Caco-2 (cell line): ENCODE data around the gene FAM9C. TPM values are rescaled to one million over a fixed set of nuclear protein-coding genes. Genes with fewer than 3 reads are reported as not detected.
A peak's percentile ranks its signal among the peaks of the same experiment; 100 is the strongest.

Experiments used
- BruUV-seq: library from RNA; stranded (reverse); fragments of 400-500 nt; replicated peaks from 2 replicates; lab custom pipeline; 2021; lab: Mats Ljungman, UMichigan
- CTCF ChIA-PET: fragments of 300-600 bp; sonication (Branson Sonifier 250); formaldehyde crosslinking; loops from one replicate; lab custom pipeline; 2022; ENCODE audit warnings: antibody characterized with exemption; lab: Charles Lee
- POLR2A ChIA-PET: fragments of 300-600 bp; sonication (Branson Sonifier 250); formaldehyde crosslinking; loops from one replicate; lab custom pipeline; 2022; ENCODE audit warnings: antibody characterized with exemption; lab: Charles Lee
- DNase-seq, 2 experiments: peaks; one replicate each; pipeline versions ENCODE4 v3.0.0 to v3.0.0-alpha.2; 2020 to 2022
- H3K27me3 ChIP-seq: replicated peaks from 2 replicates; pipeline ENCODE4 v1.6.0; 2011; ENCODE audit warnings: low read length; ENCODE audit not compliant: control insufficient read depth, insufficient read depth
- H3K36me3 ChIP-seq: 2 replicates; pipeline ENCODE4 v1.5.1; 2011; ENCODE audit warnings: low read length; ENCODE audit not compliant: control insufficient read depth, insufficient read depth
- H3K4me1 ChIP-seq: fragments of 250-450 bp; sonication (Bioruptor Pico); 2 replicates; pipeline ENCODE4 v1.5.1; 2020; ENCODE audit warnings: mild to moderate bottlenecking
- H3K4me3 ChIP-seq: 2 replicates; pipeline ENCODE4 v1.5.1; 2011; ENCODE audit warnings: low read depth, mild to moderate bottlenecking, control low read depth, low read length
- H3K9me3 ChIP-seq: fragments of 250-450 bp; sonication (Bioruptor Pico); 2 replicates; pipeline ENCODE4 v1.5.1; 2020; ENCODE audit warnings: mild to moderate bottlenecking, moderate library complexity
- H3K27ac Mint-ChIP-seq: one replicate; pipeline ENCODE4 v1.8.0; 2022; ENCODE audit warnings: mixed read lengths; ENCODE audit not compliant: unreplicated experiment
- H3K27me3 Mint-ChIP-seq: one replicate; pipeline ENCODE4 v1.8.0; 2022; ENCODE audit warnings: mixed read lengths; ENCODE audit not compliant: insufficient read depth, unreplicated experiment
- H3K36me3 Mint-ChIP-seq: one replicate; pipeline ENCODE4 v1.8.0; 2022; ENCODE audit warnings: mild to moderate bottlenecking, mixed read lengths; ENCODE audit not compliant: insufficient read depth, unreplicated experiment
- H3K4me1 Mint-ChIP-seq: one replicate; pipeline ENCODE4 v1.8.0; 2022; ENCODE audit warnings: low read depth, mixed read lengths; ENCODE audit not compliant: unreplicated experiment
- H3K4me3 Mint-ChIP-seq: one replicate; pipeline ENCODE4 v1.8.0; 2022; ENCODE audit warnings: mild to moderate bottlenecking, moderate library complexity, mixed read lengths; ENCODE audit not compliant: unreplicated experiment
- H3K9me3 Mint-ChIP-seq: one replicate; pipeline ENCODE4 v1.8.0; 2022; ENCODE audit warnings: mixed read lengths; ENCODE audit not compliant: unreplicated experiment
- CTCF ChIP-seq, 2 experiments: fragments of 200-600 bp in 1 of 2; IDR thresholded peaks; 1 replicate in 1 of 2; 2 replicates in 1 of 2; pipeline versions ENCODE4 v1.5.1 to v1.8.0; 2011 to 2022; ENCODE audit warnings: antibody characterized with exemption in 1 of 2, control low read depth in 1 of 2, inconsistent platforms in 1 of 2, low read depth in 1 of 2, low read length in 1 of 2, mild to moderate bottlenecking in 1 of 2, moderate library complexity in 1 of 2; ENCODE audit not compliant: insufficient read depth in 1 of 2, severe bottlenecking in 1 of 2, unreplicated experiment in 1 of 2
- intact Hi-C: fragments of 100-400 bp; cut with micrococcal nuclease; formaldehyde crosslinking; loops from one replicate; pipeline ENCODE4 v1.10.0; 2022; ENCODE audit not compliant: unreplicated experiment
- total RNA-seq: library from RNA; stranded (reverse); gene quantifications from 2 replicates; pipeline ENCODE4 v1.2.3, GENCODE V29; 2022

Gene FAM9C
- total RNA-seq, 1 experiment from 2014 or later, result not detected

GRCh38 chrX:12991575-12991974, 52.8 kb downstream of the FAM9C start:
- Mint-ChIP-seq H3K36me3 (peaks cover under 1% of the 10 kb centered on the region), H3K4me1 (peaks cover 6% of the 10 kb centered on the region), H3K27me3 (no peaks in the 10 kb centered on the region), H3K9me3 (peaks cover 6% of the 10 kb centered on the region), H3K4me3 (no peak overlapping the region), H3K27ac (no peak overlapping the region)
- no TSS peak for BruUV-seq
- Histone ChIP-seq H3K9me3 (no peaks in the 10 kb centered on the region), H3K27me3 (no peaks in the 10 kb centered on the region), H3K36me3 (no peaks in the 10 kb centered on the region), H3K4me3 (no peak overlapping the region), H3K4me1 (peaks cover 26% of the 10 kb centered on the region)
- TF ChIP-seq CTCF (IDR thresholded peaks at IDR 0.05; ENCODE audit: insufficient read depth in 1 of 2, low read depth in 1 of 2, low read length in 1 of 2, severe bottlenecking in 1 of 2, unreplicated experiment in 1 of 2), result no peak
- POLR2A ChIA-PET, result no interaction called here
- CTCF ChIA-PET, result no interaction called here
- no peak for DNase-seq
- intact Hi-C loops, result no loop called here

- peaks cover 32% of the 10 kb centered on the region for H3K4me1 ChIP-seq
- H3K36me3 ChIP-seq, result no peaks in the 10 kb centered on the region
- peaks cover 6% of the 10 kb centered on the region for H3K36me3 Mint-ChIP-seq
- H3K4me3 Mint-ChIP-seq, result no peak overlapping the region
- no peak overlapping the region for H3K4me3 ChIP-seq
- ChIA-PET POLR2A (interaction anchor here (0.9 kb wide), 1 partner anchor 41 kb away, joined by 4 read pairs; no protein-coding TSS in a partner anchor), CTCF (no interaction called here)
- BruUV-seq, result no TSS peak
- intact Hi-C loops, result loop anchor here (2.0 kb wide), 2 partner anchors 13 to 15 kb away; partner anchors contain the start of gene TMSB4X
- no peaks in the 10 kb centered on the region for H3K27me3 Mint-ChIP-seq
- peaks cover 10% of the 10 kb centered on the region for H3K9me3 Mint-ChIP-seq
- H3K27me3 ChIP-seq, result no peaks in the 10 kb centered on the region
- H3K4me1 Mint-ChIP-seq, result peaks cover 12% of the 10 kb centered on the region
- no peak for TF ChIP-seq CTCF (IDR thresholded peaks at IDR 0.05; ENCODE audit: insufficient read depth in 1 of 2, low read depth in 1 of 2, low read length in 1 of 2, severe bottlenecking in 1 of 2, unreplicated experiment in 1 of 2)
- no peak overlapping the region for H3K27ac Mint-ChIP-seq
- no peaks in the 10 kb centered on the region for H3K9me3 ChIP-seq
- no peak for DNase-seq
Observed at GRCh38 chrX:12989461-12989860, 55.0 kb downstream of the FAM9C start.

GRCh38 chrX:12988797-12989196, 55.6 kb downstream of the FAM9C start:
- Histone ChIP-seq H3K27me3 (no peaks in the 10 kb centered on the region), H3K36me3 (no peaks in the 10 kb centered on the region), H3K4me3 (no peak overlapping the region), H3K4me1 (peaks cover 27% of the 10 kb centered on the region), H3K9me3 (no peaks in the 10 kb centered on the region)
- ChIA-PET CTCF (no interaction called here), POLR2A (interaction anchor here (0.9 kb wide), 1 partner anchor 42 kb away, joined by 4 read pairs; no protein-coding TSS in a partner anchor)
- peak; percentile 70 to 71 for DNase-seq
- no peak for TF ChIP-seq CTCF (IDR thresholded peaks at IDR 0.05; ENCODE audit: insufficient read depth in 1 of 2, low read depth in 1 of 2, low read length in 1 of 2, severe bottlenecking in 1 of 2, unreplicated experiment in 1 of 2)
- H3K27me3 Mint-ChIP-seq, result no peaks in the 10 kb centered on the region
- H3K4me3 Mint-ChIP-seq, result peak overlapping the region; percentile 57
- H3K27ac Mint-ChIP-seq, result peak overlapping the region; percentile 47
- H3K9me3 Mint-ChIP-seq, result peaks cover 10% of the 10 kb centered on the region
- BruUV-seq, result no TSS peak
- H3K4me1 Mint-ChIP-seq, result peaks cover 13% of the 10 kb centered on the region
- intact Hi-C loops, result loop anchor here (1.0 to 2.0 kb wide), 4 partner anchors 14 to 42 kb away; partner anchors contain the start of gene TMSB4X
- H3K36me3 Mint-ChIP-seq, result peaks cover 6% of the 10 kb centered on the region
